GM19238 (cell line): Measurements from ENCODE around the gene TSPAN12.

Source experiments
- DNase-seq: peaks from one replicate; pipeline ENCODE4 v3.0.0; 2011; ENCODE audit warnings: low spot score; ENCODE audit not compliant: insufficient read length

The TSPAN12 gene

GRCh38 chr7:120760050-120760449 lies 97.9 kb downstream of the TSPAN12 start:
- DNase-seq = no peak

- DNase-seq = no peak
Measured at GRCh38 chr7:120743128-120743527, 114.8 kb downstream of the TSPAN12 start.

GRCh38 chr7:120742372-120742771 lies 115.6 kb downstream of the TSPAN12 start:
- no peak for DNase-seq

- DNase-seq = no peak
Measured at GRCh38 chr7:120741371-120742042, 116.4 kb downstream of the TSPAN12 start.

GRCh38 chr7:120740348-120740747 lies 117.6 kb downstream of the TSPAN12 start:
- no peak for DNase-seq

GRCh38 chr7:120738816-120739215 lies 119.1 kb downstream of the TSPAN12 start:
- DNase-seq = no peak
